H7 (cell line): ENCODE measurements around the gene BRD3. TPM values are rescaled to one million over a fixed set of nuclear protein-coding genes. Genes with fewer than 3 reads are reported as not detected.
A peak's percentile ranks its signal among the peaks of the same experiment; 100 is the strongest.
"Not testable (repeated sequence)": the region's sequence is repeated elsewhere in the genome, so short reads cannot be mapped to it uniquely, and the experiment has no call there.

ENCODE experiments used
- DNase-seq: peaks from one replicate; pipeline ENCODE4 v3.0.0; 2012
- H3K27me3 ChIP-seq: 2 replicates; pipeline ENCODE4 v1.6.0; 2011; ENCODE audit warnings: mild to moderate bottlenecking, low read length; ENCODE audit not compliant: control insufficient read depth, insufficient read depth
- H3K36me3 ChIP-seq: replicated peaks from 2 replicates; pipeline ENCODE4 v1.5.1; 2011; ENCODE audit warnings: low read length; ENCODE audit not compliant: control insufficient read depth, insufficient read depth
- H3K4me3 ChIP-seq: 2 replicates; pipeline ENCODE4 v1.5.1; 2011; ENCODE audit warnings: low read depth, mild to moderate bottlenecking, control low read depth, low read length, moderate library complexity; ENCODE audit not compliant: insufficient read depth
- total RNA-seq: library from RNA; depleted of rRNA; stranded (reverse); fragments of >200 nt; shearing (Covaris generic); gene quantifications from 2 replicates; pipeline ENCODE4 v1.2.3, GENCODE V29; 2014; rRNA removed

The BRD3 gene
- 9.4 and 14.7 TPM in 2 replicates for total RNA-seq

DNA sequence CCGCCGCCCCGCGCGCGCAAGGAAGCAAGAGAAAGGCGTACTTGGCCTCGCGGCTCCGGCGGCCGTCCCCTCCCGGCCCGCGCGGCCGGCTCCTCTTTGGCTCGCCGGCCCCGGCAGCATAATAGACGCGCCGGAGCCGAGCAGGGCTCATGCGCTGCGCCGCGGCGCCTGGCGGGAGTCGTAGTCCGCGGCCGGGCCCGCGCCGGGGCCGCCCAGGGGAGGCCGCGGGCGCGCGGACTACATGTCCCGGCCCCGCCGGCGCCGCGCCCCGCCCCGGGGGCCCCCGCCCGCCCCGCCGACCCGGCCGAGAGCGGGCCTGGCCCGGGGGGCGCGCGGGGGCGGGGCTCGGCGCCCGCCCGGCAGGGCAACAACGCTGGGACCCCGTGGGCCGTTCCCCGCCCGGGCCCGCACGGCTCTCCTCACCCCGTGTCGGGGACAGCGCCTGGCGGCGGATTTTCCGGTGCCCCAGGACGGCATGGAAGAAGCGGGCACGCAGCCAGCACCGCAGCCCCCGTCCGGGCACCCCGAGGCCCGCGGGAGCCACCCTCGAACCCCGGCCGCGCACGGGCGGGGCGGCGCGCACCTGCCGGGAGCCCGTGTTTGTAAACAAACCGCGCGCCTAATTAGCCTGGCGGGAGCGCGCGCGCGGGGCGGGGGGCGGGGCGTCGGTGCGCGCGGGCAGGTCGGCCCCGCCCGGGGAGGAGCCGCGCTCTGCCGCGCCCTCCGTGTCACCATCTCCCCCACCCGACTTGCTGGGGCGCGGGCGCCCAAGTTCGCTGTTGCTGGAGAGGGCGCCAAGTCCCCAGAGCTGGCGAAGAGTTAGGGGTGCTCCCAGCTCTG is at the start of gene BRD3:
TSS of gene BRD3 (minus strand) at position 123 of the 840 bp plus-strand sequence. CDS start 14,549 bp downstream, outside the sequence.
- peak; percentile 100 for DNase-seq
- Histone ChIP-seq H3K36me3 (no peaks in the 10 kb centered on the region), H3K27me3 (peaks cover 15% of the 10 kb centered on the region), H3K4me3 (peak within 1 kb of the TSS; percentile 73)

DNA sequence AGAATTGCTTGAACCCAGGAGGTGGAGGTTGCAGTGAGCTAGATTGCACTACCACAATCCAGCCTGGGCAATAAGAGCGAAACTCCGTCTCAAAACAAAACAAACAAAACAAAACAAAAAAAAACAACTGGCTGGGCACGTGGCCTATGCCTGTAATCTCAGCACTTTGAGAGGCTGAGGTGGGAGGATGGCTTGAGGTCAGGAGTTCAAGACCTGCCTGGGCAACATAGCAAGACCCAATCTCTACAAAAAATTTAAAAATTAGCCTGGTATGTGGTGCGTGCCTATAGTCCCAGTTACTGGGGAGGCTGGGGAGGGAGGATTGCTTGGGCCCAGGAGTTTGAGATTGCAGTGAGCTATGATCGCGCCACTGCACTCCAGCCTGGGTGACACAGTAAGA is 44.7 kb upstream of the BRD3 start:
- Histone ChIP-seq H3K4me3 (no peak overlapping the region), H3K36me3 (no peaks in the 10 kb centered on the region), H3K27me3 (no peaks in the 10 kb centered on the region)
- no peak for DNase-seq

GRCh38 chr9:134111064-134111463 is 43.2 kb upstream of the BRD3 start:
- Histone ChIP-seq H3K27me3 (no peaks in the 10 kb centered on the region), H3K4me3 (no peak overlapping the region), H3K36me3 (no peaks in the 10 kb centered on the region)
- no peak for DNase-seq

DNA sequence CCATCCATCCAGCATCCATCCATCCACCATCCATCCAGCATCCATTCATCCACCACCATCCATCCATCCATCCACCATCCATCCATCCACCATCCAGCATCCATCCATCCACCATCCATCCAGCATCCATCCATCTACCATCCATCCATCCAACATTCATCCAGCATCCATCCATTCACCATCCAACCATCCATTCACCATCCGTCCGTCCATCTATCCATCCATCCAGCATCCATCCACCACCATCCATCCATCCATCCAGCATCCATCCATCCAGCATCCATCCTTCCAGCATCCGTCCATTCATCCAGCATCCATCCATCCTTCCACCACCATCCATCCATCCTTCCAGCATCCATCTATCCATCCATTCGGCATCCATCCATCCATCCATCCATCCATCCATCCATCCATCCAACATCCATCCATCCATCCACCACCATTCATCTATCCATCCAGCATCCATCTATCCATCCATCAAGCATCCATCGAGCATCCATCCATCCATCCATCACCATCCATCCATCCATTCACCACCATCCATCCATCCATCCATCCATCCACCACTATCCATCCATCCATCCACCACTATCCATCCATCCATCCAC is 35.7 kb upstream of the BRD3 start:
- H3K27me3 ChIP-seq: no peaks in the 10 kb centered on the region
- no peak overlapping the region for H3K4me3 ChIP-seq
- DNase-seq: no peak
- no peaks in the 10 kb centered on the region for H3K36me3 ChIP-seq

DNA sequence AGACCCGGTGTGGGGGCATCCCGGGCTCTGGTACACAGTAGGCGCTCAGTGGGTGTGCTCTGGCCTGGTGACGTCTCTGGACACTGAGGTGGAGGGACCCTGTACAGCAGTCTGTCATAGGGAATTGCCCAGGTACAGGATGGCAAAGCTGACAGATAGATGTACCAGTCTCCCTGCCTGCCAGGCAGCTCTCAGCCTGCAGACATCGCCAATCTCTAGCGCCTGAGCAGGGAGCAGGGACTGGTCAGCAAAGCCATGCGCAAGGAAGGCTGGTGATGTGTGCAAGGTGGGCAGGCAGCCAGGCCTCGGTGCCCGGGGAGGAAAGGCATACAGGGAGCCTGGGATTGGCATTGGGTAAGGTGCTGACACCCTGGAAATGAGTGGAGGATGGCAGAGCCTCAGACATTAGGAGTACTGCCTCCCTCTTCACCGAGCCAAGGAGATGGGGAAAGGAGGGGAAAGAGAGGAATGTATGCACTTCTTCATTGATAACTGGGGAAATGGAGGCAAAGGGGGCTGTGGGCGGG is 33.9 kb upstream of the BRD3 start:
- no peak for DNase-seq
- Histone ChIP-seq H3K36me3 (no peaks in the 10 kb centered on the region), H3K27me3 (no peaks in the 10 kb centered on the region), H3K4me3 (no peak overlapping the region)

GRCh38 chr9:134101133-134101532 is 33.3 kb upstream of the BRD3 start:
- not testable (repeated sequence) for H3K36me3 ChIP-seq, H3K27me3 ChIP-seq, DNase-seq, H3K4me3 ChIP-seq

GRCh38 chr9:134100040-134100439 is 32.2 kb upstream of the BRD3 start:
- Histone ChIP-seq H3K4me3 (no peak overlapping the region), H3K27me3 (no peaks in the 10 kb centered on the region), H3K36me3 (no peaks in the 10 kb centered on the region)
- DNase-seq: no peak

DNA sequence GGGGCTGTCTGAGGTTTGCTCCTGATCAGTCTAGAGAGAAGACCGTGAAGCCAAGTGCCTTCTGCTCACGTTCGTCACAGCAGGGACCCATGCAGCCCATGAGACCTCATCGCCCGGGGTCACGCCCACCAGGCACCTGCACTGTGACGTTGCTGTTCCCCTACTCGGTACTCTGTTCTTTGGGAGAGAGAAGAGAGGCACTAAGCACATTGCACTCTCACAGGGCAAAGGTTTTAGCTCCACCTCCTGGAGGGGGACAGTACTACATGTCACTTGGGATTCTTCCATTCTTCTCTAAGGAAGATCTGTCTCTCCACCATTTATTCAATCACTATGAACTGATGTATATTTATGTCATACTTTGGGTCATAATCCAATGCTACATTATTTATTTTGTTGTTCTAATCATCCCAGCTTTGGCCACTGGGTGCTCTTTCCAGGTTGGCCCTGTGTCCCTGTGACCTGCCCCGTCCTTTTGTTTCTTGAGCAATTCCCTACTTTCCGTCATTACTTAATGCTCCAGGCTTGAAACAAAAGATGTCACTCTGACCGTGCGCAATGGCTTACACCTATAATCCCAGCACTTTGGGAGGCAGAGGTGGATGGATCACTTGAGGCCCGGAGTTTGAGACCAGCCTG is 31.4 kb upstream of the BRD3 start:
- Histone ChIP-seq H3K4me3 (no peak overlapping the region), H3K27me3 (no peaks in the 10 kb centered on the region), H3K36me3 (no peaks in the 10 kb centered on the region)
- peak; percentile 88 for DNase-seq

DNA sequence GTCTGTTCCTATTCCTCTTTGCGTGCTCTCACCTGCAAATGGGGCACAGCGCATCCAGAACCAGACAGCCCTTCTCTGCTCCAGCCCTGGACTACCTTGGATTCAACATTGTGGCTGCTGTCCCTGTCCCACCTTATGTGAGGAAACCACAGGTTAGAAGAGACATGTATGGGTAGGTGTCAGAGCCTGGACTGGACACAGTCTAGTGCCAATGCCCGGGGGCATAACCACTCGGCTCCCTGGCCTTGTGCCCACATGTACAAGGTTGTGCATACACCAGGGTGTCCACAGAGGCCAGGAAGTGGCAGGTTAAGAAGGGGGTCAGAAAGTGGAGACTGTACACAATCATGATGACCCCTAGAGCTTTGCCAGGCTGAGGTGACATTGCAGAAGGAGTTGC is 22.1 kb upstream of the BRD3 start:
- H3K4me3 ChIP-seq: no peak overlapping the region
- H3K27me3 ChIP-seq: no peaks in the 10 kb centered on the region
- H3K36me3 ChIP-seq: no peaks in the 10 kb centered on the region
- DNase-seq: no peak

DNA sequence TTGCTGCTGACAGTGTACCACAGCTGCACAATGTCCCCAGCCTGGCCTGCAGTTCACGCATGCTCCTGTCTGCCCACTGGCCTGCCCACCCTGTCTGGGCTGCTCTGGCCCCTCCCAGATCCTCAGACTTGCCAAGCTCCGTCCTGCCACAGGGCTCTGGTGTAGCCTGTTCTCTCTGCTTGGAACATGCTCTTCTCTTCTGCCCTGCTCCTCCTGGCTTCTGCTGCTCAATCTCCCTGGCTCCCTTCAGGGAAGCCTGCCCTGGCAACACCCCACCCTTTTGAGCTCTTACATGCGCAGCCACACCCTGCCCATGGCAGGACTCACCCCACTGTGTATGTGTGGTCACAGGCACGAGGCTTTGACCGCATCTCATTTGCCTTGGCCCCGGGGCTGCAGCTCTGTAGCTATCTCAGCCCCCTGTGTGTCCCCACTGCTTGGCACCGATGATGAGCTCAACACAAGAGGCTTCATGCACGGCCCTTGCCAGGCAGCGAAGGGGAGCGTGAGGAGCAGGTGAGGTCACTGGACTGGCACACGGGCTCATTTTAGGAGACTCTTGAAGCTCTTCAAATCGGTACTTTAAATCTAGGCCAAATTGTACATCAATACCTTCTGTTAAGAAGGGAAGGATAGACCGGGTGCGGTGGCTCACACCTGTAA is 20.4 kb upstream of the BRD3 start:
- H3K36me3 ChIP-seq: no peaks in the 10 kb centered on the region

DNA sequence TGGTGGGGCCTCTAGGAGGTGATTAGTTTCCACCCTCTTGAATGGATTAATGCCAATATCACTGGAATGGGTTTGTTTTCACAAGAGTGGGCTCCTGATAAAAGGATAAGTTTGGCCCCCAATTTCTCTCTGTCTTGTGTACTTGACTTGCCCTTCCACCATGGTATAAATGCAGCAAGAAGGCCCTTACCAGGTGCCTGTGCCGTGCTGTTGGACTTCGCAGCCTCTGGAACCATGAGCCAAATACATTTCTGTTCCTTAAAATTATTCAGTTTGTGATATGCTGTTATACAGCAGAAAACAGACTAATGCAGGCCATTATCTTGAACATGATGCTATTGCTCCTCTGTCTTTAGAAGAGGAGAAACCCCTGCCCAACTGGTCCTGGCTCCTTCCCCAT is 17.8 kb upstream of the BRD3 start:
- Histone ChIP-seq H3K4me3 (no peak overlapping the region), H3K27me3 (no peaks in the 10 kb centered on the region), H3K36me3 (no peaks in the 10 kb centered on the region)
- no peak for DNase-seq

More for the DNA sequence above, 20.4 kb upstream of the BRD3 start:
- Histone ChIP-seq H3K4me3 (no peak overlapping the region), H3K27me3 (no peaks in the 10 kb centered on the region)
- no peak for DNase-seq

- Histone ChIP-seq H3K4me3 (no peak overlapping the region), H3K36me3 (no peaks in the 10 kb centered on the region), H3K27me3 (no peaks in the 10 kb centered on the region)
- no peak for DNase-seq
Observed at GRCh38 chr9:134083451-134083850, 15.6 kb upstream of the BRD3 start.

DNA sequence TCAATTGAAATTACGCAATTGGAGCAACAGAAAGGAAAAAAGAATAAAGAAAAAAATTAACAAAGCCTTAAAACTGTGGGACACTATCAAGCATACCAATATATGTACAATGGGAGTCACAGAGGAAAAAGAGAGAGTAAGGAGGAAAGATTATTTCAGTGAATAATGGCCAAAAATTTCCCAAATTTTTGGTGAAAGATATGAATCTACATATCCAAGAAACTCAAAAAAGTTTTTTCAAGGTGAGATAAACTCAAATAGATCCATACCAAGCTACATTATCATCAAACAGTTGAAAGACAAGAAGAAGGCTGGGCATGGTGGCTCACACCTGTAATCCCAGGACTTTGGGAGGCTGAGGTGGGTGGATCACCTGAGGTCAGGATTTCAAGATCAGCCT is 8.8 kb upstream of the BRD3 start:
- no peaks in the 10 kb centered on the region for H3K36me3 ChIP-seq
- H3K27me3 ChIP-seq: no peaks in the 10 kb centered on the region
- no peak for DNase-seq
- no peak overlapping the region for H3K4me3 ChIP-seq

- not testable (repeated sequence) for H3K4me3 ChIP-seq, H3K27me3 ChIP-seq, DNase-seq, H3K36me3 ChIP-seq
Observed at GRCh38 chr9:134075689-134076088, 7.9 kb upstream of the BRD3 start.
